Kidney epithelial cell (primary cell): Measurements from ENCODE around the gene C1QTNF1. TPM values are rescaled to one million over a fixed set of nuclear protein-coding genes. Genes with fewer than 3 reads are reported as not detected.

Experiments used
- DNase-seq: peaks from one replicate; pipeline ENCODE4 v3.0.0-alpha.2; 2010; ENCODE audit warnings: low read depth
- H3K27me3 ChIP-seq: 2 replicates; pipeline ENCODE4 v1.6.0; 2011; ENCODE audit warnings: low read length; ENCODE audit not compliant: control insufficient read depth, insufficient read depth
- H3K36me3 ChIP-seq: 2 replicates; pipeline ENCODE4 v1.5.1; 2011; ENCODE audit warnings: low read length; ENCODE audit not compliant: control insufficient read depth, insufficient read depth
- H3K4me3 ChIP-seq: 2 replicates; pipeline ENCODE4 v1.5.1; 2011; ENCODE audit warnings: low read depth, mild to moderate bottlenecking, control low read depth, low read length
- total RNA-seq: library from RNA; depleted of rRNA; stranded (reverse); fragments of >200 nt; gene quantifications from 2 replicates; pipeline ENCODE4 v1.2.3, GENCODE V29; 2015
- TF ChIP-seq, protein P1 (sequence below): IDR thresholded peaks from 2 replicates; pipeline ENCODE4 v1.5.1; 2011; ENCODE audit warnings: mild to moderate bottlenecking, moderate library complexity, low read length, control low read depth, inconsistent platforms; ENCODE audit not compliant: insufficient read depth, poor library complexity, severe bottlenecking

Gene C1QTNF1
- total RNA-seq, 1 donor from 2014 or later = 4.6 TPM

GRCh38 chr17:78992542-78993212 is 31.3 kb upstream of the C1QTNF1 start:
- Histone ChIP-seq H3K27me3 (no peaks in the 10 kb centered on the region), H3K36me3 (peaks cover 2% of the 10 kb centered on the region), H3K4me3 (no peak overlapping the region)
- DNase-seq = no peak
- TF ChIP-seq, protein P1, sequence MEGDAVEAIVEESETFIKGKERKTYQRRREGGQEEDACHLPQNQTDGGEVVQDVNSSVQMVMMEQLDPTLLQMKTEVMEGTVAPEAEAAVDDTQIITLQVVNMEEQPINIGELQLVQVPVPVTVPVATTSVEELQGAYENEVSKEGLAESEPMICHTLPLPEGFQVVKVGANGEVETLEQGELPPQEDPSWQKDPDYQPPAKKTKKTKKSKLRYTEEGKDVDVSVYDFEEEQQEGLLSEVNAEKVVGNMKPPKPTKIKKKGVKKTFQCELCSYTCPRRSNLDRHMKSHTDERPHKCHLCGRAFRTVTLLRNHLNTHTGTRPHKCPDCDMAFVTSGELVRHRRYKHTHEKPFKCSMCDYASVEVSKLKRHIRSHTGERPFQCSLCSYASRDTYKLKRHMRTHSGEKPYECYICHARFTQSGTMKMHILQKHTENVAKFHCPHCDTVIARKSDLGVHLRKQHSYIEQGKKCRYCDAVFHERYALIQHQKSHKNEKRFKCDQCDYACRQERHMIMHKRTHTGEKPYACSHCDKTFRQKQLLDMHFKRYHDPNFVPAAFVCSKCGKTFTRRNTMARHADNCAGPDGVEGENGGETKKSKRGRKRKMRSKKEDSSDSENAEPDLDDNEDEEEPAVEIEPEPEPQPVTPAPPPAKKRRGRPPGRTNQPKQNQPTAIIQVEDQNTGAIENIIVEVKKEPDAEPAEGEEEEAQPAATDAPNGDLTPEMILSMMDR = no peak

DNA sequence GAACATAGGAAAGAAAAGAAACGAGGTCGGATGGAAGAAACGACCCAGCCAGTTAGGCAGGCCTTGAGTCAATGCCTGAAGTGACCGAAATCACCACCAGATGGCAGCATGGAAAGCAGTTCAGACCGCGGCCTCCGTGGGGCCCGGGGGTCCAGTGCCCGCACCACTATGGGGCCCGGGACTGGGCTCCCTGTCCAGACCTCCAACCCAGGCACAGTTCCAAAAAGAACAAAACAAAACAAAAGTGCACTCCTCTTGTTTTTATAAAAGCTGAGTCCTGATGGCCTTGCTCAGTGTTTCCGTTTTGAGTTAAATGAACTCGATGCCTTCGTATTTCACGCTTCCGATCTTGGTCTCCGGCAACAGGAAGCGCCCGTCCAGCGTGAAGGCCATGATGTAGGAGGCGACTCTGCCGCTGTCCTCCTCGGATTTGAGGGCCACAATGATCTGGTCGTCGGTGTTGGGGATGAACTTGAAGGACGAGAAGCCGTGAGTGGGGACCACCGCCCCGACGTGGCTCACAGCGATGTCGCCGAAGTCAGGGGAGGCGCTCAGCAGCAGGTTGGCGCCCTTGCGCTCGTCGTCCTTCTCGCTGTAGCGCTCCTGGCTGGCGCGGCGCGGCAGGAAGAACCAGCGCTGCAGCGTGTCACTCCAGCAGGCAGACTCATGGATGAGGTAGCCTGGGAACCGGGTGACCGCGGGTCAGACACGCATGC is 30.6 kb upstream of the C1QTNF1 start:
- DNase-seq = no peak
- peaks cover 2% of the 10 kb centered on the region for H3K36me3 ChIP-seq
- TF ChIP-seq, protein P1 = peak; percentile 85

DNA sequence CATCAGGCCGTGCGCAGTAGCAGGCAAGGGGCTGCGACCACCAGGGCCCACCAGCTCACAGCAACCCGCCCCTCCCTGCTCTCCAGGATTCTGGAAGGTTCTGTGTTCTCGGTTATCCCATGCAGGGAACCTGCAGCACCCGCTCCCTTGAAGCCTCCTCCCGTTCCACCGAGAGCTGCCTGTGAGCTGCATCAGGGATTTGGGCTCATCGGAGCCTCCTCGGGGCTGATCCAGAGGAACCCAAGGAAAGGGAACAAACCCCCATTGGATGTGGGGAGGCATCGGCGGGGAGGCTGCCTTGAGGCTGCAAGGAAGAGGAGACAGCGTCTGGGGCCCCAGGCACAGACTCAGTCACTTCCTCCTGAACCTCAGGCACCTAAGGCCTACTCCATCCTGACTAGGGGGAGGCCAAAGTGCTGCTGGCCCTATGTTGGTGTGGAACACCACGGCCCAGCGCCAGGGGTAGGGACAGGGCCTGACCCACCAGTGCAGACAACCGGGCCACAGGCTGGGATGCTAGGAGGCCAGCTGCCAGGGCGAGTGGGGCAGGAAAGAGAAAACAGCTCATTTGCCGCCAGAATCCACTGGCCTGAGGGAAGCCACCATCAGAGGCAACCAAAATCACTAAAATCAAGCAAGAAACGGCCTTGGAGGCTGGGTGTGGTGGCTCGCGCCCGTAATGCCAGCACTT is 29.8 kb upstream of the C1QTNF1 start:
- Histone ChIP-seq H3K36me3 (peaks cover 2% of the 10 kb centered on the region), H3K4me3 (no peak overlapping the region), H3K27me3 (no peaks in the 10 kb centered on the region)
- no peak for DNase-seq
- TF ChIP-seq, protein P1 = no peak

More for the DNA sequence above, 30.6 kb upstream of the C1QTNF1 start:
- Histone ChIP-seq H3K4me3 (no peak overlapping the region), H3K27me3 (no peaks in the 10 kb centered on the region)

GRCh38 chr17:78995022-78995760 is 28.8 kb upstream of the C1QTNF1 start:
- DNase-seq = no peak
- H3K27me3 ChIP-seq = no peaks in the 10 kb centered on the region
- H3K4me3 ChIP-seq = no peak overlapping the region
- peaks cover 2% of the 10 kb centered on the region for H3K36me3 ChIP-seq
- TF ChIP-seq, protein P1 = no peak

DNA sequence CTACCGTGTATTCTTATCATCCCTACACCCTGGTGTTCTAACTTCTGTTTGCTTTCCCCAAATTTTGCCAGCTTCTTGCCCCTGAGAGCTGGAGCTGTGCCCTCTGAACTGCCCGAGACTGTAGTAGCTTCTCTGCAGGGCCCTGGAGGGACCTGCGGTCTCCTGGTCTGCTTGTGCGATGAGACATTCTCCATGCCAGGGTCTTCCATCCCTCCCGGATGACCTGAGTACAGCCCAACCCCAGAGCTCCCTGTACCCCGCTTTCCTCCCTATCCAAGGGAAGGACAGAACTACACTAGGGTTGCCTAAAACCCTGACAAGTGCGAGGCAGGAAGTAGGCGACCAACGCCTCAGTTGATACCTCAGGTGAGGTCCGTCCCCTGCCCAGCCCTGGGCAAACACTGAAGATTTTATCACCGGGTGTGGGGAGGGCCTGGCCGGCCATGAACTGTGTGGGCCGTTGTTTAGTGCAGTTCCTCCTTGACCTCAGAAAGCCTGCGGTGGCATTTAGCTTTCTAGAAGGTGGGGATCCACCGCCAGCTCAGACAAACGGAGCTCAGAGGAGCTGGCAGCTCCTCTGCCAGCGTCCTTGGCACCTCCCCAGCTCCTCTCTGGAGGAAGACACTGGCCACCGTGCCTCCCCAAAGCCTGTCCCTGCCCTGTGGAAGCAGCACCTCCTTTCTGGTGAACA is 28.1 kb upstream of the C1QTNF1 start:
- no peaks in the 10 kb centered on the region for H3K27me3 ChIP-seq
- DNase-seq = no peak
- peaks cover 2% of the 10 kb centered on the region for H3K36me3 ChIP-seq
- no peak overlapping the region for H3K4me3 ChIP-seq
- TF ChIP-seq, protein P1 = no peak
